GM18511 (cell line): ENCODE results near the gene GUSB.
"Not testable (repeated sequence)": the region's sequence is repeated elsewhere in the genome, so short reads cannot be mapped to it uniquely, and the experiment has no call there.

Source experiments
- ATAC-seq: cut with Tn5 transposase; IDR thresholded peaks from one replicate; pipeline ENCODE4 v1.9.1; 2021; ENCODE audit warnings: mild to moderate bottlenecking, moderate library complexity; ENCODE audit not compliant: unreplicated experiment

GUSB gene

GRCh38 chr7:65976659-65977196 lies 5.3 kb downstream of the GUSB start:
- no peak for ATAC-seq

- ATAC-seq = no peak
Measured at GRCh38 chr7:65975814-65976445, 6.1 kb downstream of the GUSB start.

- ATAC-seq = no peak
Measured at GRCh38 chr7:65974876-65975275, 7.1 kb downstream of the GUSB start.

- ATAC-seq = no peak
Measured at GRCh38 chr7:65974191-65974801, 7.7 kb downstream of the GUSB start.

- no peak for ATAC-seq
Measured at GRCh38 chr7:65972976-65973375, 9.0 kb downstream of the GUSB start.

DNA sequence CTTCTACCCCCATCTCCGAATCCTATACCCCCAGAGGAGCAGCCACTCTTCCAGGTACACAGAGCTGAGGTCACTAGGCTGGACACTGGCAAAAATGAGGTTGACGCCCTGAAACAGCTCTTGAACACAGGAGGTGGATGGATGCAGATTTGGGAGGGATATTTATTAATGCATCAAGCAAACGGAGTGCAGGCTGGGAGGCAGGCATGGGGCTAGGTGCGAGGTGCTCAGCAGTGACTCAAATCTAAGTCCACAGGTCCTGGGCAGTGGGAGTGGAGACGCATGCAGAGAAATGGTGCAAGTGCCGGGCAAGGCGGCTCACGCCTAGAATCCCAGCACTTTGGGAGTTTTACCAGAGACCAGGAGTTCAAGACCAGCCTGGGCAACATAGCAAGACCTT lies 11.0 kb downstream of the GUSB start:
- no peak for ATAC-seq

DNA sequence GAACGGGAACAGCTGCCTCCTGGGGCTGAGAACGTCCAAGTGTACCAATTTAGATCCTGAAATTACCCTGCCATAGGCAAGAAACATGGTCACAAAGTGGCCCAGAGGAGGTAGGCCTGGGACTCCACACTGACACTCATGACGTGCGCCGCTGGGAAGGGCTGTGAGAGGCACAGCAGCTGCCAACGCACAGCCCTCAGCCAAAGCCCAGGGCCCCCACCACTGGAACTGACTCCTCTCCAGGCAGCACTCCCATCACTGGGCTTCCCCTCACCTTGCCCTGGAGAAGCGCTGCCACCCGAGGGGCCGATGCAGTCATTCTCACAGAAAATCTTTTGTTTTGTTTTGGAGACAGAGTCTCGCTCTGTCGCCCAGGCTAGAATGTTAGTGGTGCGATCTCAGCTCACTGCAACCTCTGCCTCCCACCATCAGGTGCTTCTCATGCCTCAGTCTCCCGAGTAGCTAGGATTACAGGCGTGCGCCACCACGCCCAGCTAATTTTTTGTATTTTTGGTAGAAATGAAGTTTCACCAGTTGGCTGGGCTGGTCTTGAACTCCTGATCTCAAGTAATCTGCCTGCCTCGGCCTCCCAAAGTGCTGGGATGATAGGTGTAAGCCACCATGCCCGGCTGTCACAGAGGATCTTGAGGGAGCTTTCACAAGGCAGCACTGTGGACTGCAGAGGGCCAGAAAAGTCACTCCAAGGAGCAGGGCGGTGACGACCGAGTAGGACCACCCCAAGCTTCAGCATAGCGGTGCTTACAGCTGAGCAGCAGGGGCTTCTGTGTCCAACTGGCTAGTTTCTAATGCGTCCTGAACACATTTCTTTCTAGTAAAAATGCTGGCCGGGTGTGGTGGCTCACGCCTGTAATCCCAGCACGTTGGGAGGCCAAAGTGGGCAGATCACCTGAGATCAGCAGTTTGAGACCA lies 13.5 kb downstream of the GUSB start:
- ATAC-seq = no peak

DNA sequence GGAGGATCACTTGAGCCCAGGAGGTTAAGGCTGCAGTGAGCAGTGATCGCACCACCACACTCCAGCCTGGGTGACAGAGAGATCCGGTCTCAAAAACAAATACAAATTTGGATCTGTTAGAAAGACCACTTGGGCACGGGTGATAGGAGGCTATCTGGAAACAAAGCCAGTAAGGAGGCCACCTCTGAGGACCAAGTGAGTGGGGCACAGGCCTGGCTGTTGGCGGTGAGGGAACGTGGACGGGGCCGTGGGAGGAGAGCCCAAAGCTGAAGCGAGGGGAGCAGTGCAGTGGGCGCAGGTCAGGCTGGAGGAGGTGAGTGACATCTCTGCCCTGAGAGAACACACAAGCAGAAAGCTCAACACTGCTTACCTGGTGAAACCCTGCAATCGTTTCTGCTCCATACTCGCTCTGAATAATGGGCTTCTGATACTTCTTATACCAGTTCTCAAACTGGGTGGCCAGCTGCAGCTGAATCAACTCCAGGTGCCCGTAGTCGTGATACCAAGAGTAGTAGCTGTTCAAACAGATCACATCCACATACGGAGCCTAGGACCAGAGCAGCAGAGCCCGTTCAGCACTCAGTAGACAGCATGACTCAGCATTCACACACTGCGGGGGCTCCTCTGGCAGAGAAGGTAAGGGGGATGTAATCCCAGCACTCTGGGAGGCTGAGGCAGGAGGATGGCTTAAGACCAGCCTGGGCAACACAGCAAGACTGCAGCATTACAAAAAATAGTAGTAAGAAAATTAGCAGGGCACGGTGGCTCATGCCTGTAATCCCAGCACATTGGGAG lies 14.5 kb downstream of the GUSB start:
- no peak for ATAC-seq

DNA sequence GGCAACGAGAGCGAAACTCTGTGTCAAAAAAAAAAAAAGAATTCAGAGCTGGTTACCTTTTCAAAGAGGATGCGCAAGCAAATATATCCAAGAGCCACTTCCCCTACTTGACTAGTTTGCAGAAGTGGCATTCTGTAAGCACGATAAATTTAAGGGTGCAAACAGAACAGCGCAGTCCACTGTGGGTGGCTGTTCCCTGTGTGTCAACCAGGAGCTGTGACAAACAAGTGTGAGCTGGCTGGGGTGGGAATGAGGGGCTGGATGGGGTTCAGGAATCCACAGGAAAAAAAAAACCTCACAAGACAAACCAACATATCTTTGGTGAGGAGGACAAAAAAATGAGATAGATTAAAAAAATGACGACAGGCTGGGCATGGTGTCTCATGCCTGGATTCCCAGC lies 15.9 kb downstream of the GUSB start:
- ATAC-seq = no peak

GRCh38 chr7:65964671-65965070 lies 17.3 kb downstream of the GUSB start:
- ATAC-seq = not testable (repeated sequence)

DNA sequence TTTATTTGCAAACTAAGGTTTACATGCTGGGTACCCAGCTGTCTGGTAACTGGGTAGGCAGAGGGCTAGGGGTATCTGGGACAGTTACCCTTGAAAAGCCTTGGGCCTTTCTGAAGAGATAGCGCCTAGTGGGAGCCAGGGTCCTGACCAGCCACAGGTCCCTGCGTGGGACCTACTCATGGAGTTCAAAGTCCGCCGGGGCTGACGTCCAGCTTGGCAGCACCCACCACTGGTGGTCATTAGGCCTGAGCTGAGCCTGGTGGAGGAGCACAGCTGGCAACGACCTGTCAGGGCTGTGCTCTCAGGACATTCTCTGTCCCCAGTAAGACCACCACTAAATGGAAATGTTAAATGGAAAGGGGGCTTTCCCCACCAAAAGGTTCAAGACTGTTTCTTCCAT lies 20.0 kb downstream of the GUSB start:
- ATAC-seq = no peak

GRCh38 chr7:65960351-65961074 lies 21.5 kb downstream of the GUSB start:
- ATAC-seq = no peak

DNA sequence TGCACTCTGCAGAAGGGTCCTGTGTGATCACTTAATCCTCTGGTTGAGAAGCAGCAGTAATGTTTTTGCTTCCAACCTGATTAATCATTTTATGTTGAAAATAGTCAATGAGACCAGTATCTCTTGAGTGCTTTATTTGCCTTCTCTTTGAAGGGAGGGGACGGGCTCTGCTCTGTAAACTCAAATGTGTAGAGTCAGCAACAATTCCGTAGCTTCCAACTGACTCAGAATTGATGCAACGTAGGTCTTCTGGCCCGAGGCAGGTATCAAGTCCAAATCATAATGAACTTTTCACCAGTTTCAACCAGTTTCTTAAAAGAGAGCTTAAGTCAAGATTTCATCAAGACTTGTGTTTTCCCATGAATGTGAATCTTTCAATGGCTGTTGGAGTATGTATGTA lies 26.3 kb downstream of the GUSB start:
- no peak for ATAC-seq

- ATAC-seq = no peak
Measured at GRCh38 chr7:65953890-65954450, 28.0 kb downstream of the GUSB start.

DNA sequence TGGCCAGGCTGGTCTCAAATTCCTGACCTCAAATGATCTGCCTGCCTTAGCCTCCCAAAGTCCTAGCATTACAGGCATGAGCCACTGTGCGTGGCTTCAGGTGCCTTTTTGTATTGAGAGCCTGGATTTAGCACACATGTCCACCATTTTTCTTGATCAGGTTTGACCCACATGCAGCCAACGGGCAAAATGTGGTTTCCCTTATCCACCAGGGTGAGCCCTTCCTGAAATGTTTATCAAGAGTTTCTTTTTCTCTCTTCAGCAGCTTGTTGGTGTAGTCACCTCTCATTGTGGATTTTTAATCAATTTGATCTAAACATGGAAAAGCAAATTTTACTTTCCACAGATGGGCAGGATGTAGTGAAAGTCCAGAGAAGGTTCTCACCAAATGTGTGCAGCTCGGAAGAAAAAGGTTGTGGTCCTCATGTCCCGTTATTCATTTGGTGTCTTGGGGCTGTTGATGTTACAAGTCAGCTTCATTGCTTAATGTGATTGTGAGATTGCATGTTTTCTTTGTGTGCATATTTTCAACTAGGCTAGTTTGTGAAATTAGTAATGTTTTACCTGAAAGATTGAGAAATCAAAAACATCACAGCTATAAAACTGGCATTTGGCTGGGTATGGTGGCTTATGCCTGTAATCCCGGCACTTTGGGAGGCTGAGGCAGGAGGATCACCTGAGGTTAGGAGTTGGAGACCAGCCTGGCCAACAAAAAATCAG lies 28.9 kb downstream of the GUSB start:
- ATAC-seq = no peak

DNA sequence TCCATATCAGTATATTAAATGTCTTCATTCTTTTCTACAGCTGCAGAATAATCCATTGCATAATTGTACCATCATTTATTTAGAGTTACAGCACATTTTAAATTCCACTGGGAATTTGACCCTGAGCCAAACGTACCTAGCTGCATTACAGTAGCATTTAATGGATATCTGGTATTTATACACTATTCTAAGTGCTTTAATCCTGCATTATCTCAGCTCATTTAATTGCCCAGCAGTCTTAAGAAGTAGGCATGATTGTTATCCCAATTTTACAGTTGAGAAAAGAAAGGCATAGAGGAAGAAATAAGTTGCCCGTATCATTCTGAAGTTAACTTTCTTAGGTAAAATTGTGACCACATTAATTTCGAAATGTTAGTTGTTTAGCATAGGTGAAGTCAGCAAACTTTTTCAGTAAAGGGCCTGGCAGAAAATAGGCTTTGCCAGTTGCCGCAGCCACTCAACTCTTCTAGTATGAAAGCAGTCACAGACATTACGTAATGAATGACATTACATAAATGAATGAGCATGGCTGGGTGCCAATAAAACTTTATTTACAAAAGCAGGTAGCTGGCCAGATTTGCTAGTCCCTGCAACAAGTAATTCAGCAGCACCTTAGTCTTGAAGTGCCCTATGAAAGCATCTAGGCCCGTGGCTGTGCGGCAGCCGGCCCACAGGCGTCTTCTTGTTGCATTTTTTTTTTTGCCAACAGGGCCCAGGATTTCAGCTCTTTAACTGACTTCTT lies 30.0 kb downstream of the GUSB start:
- no peak for ATAC-seq

GRCh38 chr7:65946904-65947303 lies 35.1 kb downstream of the GUSB start:
- no peak for ATAC-seq

GRCh38 chr7:65945787-65946186 lies 36.2 kb downstream of the GUSB start:
- ATAC-seq = not testable (repeated sequence)
